Prostate gland (tissue), 2 donors: Measurements from ENCODE around the gene MT1H. TPM values are rescaled to one million over a fixed set of nuclear protein-coding genes. Genes with fewer than 3 reads are reported as not detected.

ENCODE experiments used
- DNase-seq: peaks from one replicate; pipeline ENCODE4 v3.0.0-alpha.2; 2019; ENCODE audit warnings: low spot score
- H3K27ac ChIP-seq, 2 donors: fragments of 200-600 bp; sonication (generic); 2 replicates each; pipeline ENCODE4 v1.5.1; 2017 to 2019
- H3K27me3 ChIP-seq: fragments of 200-600 bp; sonication (generic); replicated peaks from 2 replicates; pipeline ENCODE4 v1.5.1; 2019; ENCODE audit not compliant: insufficient read depth
- H3K36me3 ChIP-seq, 2 donors: fragments of 200-600 bp; sonication (generic); 1 replicate in 1 of 2; 2 replicates in 1 of 2; pipeline versions ENCODE4 v1.5.1 to v1.8.1; 2017 to 2019
- H3K4me1 ChIP-seq: fragments of 200-600 bp; sonication (generic); replicated peaks from 2 replicates; pipeline ENCODE4 v1.5.1; 2019
- H3K4me3 ChIP-seq, 2 donors: fragments of 200-600 bp; sonication (generic); 2 replicates each; pipeline ENCODE4 v1.5.1; 2017 to 2019
- H3K9me3 ChIP-seq: fragments of 200-600 bp; sonication (generic); 2 replicates; pipeline ENCODE4 v1.5.1; 2017
- POLR2A ChIP-seq: fragments of 450-650 bp; IDR thresholded peaks from one replicate; pipeline ENCODE4 v1.6.1; 2016; ENCODE audit warnings: antibody characterized with exemption, mild to moderate bottlenecking
- POLR2AphosphoS5 ChIP-seq: sonication (generic); formaldehyde crosslinking; IDR thresholded peaks from one replicate; pipeline ENCODE4 v1.6.1; 2017; ENCODE audit warnings: antibody characterized with exemption
- WGBS: methylation state at CpG from one replicate; pipeline ENCODE4 v1.1.5; 2018; 5-methylcytosine and 5-hydroxymethylcytosine counted together
- intact Hi-C: fragments of 100-400 bp; cut with DNase I; formaldehyde crosslinking; loops from one replicate; pipeline ENCODE4 v1.14.2; 2022
- total RNA-seq, 2 donors: library from RNA; depleted of rRNA; stranded (reverse); fragments of >200 nt; gene quantifications; one replicate each; pipeline ENCODE4 v1.1.0, GENCODE V29; 2016
- TF ChIP-seq, protein P1 (sequence below), 4 experiments: fragments of 200-600 bp in 2 of 4; fragments of 450-650 bp in 2 of 4; sonication (generic) in 2 of 4; IDR thresholded peaks; 1 replicate in 3 of 4; 2 replicates in 1 of 4; pipeline ENCODE4 v1.5.1; 2016 to 2019; ENCODE audit warnings: antibody characterized with exemption in 4 of 4, mild to moderate bottlenecking in 2 of 4, moderate library complexity in 2 of 4

The MT1H gene
- total RNA-seq, 2 donors from 2014 or later, result 10.5 TPM; not detected in 1

DNA sequence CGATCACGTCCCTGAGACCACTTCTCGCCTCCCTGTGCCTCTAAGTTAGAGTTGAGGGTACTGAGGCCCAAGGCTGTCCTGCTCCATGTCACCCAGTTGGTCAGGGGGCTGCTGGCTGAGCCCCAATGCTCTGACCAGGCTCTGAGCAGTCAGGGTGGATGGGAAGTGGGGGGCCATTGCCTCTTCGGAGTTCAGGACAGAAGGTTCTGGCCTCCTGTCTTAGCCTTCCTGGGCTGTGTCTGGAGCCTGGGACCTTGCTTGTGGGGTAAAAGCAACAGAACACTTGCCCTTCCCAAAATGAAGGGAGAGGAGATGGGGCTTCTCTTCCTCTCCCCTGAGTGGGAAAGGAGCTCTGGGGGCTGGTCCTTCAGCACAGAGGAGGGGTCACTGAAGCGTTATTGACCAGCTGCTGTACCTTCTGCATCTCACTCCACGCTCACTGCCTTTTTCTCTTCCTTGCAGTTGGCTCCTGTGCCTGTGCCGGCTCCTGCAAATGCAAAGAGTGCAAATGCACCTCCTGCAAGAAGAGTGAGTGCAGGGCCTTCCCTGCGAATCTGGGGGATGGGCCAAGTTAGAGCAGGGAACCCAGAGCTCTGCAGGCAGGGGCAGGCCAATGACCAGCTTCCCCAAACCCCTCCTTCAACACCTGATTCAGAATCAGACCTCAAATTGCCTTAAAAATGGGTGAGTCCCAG, 13.2 kb downstream of the MT1H start:
- intact Hi-C loops, result loop anchor here (5.0 kb wide), 1 partner anchor 76 kb away; the partner anchor contains the start of gene MT2A
- DNase-seq, result no peak
- WGBS, result 17% methylated on average over 8 of the region's 8 CpGs
- no peaks in the 10 kb centered on the region for H3K4me1 ChIP-seq
- no peaks in the 10 kb centered on the region for H3K27me3 ChIP-seq
- no peaks in the 10 kb centered on the region for H3K9me3 ChIP-seq
- H3K4me3 ChIP-seq, result peak overlapping the region; percentile 46 to 47
- no peaks in the 10 kb centered on the region for H3K36me3 ChIP-seq
- H3K27ac ChIP-seq, result peak overlapping the region; percentile 62 to 76
- no peak for TF ChIP-seq POLR2A
- no peak for TF ChIP-seq POLR2AphosphoS5
- TF ChIP-seq, protein P1, sequence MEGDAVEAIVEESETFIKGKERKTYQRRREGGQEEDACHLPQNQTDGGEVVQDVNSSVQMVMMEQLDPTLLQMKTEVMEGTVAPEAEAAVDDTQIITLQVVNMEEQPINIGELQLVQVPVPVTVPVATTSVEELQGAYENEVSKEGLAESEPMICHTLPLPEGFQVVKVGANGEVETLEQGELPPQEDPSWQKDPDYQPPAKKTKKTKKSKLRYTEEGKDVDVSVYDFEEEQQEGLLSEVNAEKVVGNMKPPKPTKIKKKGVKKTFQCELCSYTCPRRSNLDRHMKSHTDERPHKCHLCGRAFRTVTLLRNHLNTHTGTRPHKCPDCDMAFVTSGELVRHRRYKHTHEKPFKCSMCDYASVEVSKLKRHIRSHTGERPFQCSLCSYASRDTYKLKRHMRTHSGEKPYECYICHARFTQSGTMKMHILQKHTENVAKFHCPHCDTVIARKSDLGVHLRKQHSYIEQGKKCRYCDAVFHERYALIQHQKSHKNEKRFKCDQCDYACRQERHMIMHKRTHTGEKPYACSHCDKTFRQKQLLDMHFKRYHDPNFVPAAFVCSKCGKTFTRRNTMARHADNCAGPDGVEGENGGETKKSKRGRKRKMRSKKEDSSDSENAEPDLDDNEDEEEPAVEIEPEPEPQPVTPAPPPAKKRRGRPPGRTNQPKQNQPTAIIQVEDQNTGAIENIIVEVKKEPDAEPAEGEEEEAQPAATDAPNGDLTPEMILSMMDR (IDR thresholded peaks at IDR 0.05), result no peak

DNA sequence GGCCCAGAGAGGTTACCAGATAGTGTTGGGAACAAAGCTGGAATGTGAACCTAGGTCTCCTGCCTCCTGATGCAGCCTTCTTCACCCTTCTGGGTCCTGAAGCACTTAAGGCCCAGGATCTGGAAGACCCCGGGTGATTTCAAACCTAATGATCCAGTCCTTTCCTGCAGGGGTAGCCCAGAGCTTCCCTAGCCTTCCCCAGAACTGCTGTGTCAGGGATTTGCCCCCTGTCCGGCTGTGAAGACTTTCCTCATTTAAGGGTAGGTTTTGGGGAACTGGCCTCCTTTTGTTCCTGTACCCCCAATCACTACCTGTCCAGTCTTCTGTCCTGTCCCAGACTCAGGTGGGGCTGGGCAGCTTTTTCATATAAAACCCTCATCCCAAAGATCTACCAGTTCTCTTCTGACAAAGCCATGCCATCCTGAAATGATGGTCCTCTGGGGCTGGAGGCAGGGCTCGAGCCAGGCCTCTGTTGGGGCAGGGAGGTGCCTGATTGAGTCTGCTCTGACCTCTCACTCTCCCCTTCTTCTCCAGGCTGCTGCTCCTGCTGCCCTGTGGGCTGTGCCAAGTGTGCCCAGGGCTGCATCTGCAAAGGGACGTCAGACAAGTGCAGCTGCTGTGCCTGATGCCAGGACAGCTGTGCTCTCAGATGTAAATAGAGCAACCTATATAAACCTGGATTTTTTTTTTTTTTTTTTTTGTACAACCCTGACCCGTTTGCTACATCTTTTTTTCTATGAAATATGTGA, 14.0 kb downstream of the MT1H start:
- H3K27me3 ChIP-seq, result no peaks in the 10 kb centered on the region
- no peaks in the 10 kb centered on the region for H3K9me3 ChIP-seq
- peak overlapping the region; percentile 62 to 76 for H3K27ac ChIP-seq
- no peaks in the 10 kb centered on the region for H3K36me3 ChIP-seq
- 55% methylated on average over 5 of the region's 5 CpGs for WGBS
- DNase-seq, result no peak
- H3K4me3 ChIP-seq, result peak overlapping the region; percentile 46 to 47
- intact Hi-C loops, result loop anchor here (5.0 kb wide), 1 partner anchor 76 kb away; the partner anchor contains the start of gene MT2A
- H3K4me1 ChIP-seq, result no peaks in the 10 kb centered on the region
- TF ChIP-seq POLR2A, result no peak
- TF ChIP-seq, protein P1 (IDR thresholded peaks at IDR 0.05), result no peak
- no peak for TF ChIP-seq POLR2AphosphoS5

DNA sequence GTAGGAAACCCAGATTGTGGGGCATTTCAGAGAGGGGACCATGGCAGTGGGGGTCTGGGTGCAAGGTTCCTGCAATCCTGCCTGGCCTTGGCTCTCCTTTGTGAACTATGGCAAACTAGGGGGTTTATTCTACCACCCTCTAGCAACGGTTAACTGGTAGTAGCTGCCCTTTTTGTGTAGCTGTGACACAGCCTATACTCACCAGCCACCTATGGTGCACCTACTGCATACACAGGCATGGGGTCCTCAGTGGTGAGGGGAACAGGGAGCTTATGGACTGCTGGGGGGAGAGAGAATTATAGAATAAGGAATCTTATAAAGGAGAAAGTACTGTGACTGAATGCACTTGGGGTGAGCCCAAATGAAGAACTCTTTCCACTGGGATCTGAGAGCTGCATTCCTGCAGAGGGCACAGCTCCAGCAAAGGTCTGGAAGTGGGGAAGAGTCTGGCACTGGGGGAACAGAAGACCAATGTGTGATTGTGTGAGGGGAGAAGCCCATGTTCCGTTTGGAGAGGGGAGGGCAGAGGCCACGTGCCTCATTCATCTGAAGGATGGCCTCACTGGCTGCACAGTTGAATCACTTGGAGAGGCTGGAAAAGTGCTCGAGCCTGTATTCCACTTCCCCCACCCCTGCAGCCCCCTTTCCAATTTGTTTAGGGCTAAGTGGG, 14.8 kb downstream of the MT1H start:
- intact Hi-C loops, result loop anchor here (5.0 kb wide), 1 partner anchor 77 kb away; the partner anchor contains the start of gene MT2A
- peak; percentile 16 for DNase-seq
- no peaks in the 10 kb centered on the region for H3K4me1 ChIP-seq
- peak overlapping the region; percentile 62 to 76 for H3K27ac ChIP-seq
- WGBS, result 47% methylated on average over 4 of the region's 4 CpGs
- H3K4me3 ChIP-seq, result peak overlapping the region in 1 of 2 donors; percentile 46
- no peaks in the 10 kb centered on the region for H3K36me3 ChIP-seq
- H3K9me3 ChIP-seq, result no peaks in the 10 kb centered on the region
- no peak for TF ChIP-seq POLR2AphosphoS5
- TF ChIP-seq, protein P1 (IDR thresholded peaks at IDR 0.05), result no peak
- no peak for TF ChIP-seq POLR2A
- H3K27me3 ChIP-seq, result no peaks in the 10 kb centered on the region

DNA sequence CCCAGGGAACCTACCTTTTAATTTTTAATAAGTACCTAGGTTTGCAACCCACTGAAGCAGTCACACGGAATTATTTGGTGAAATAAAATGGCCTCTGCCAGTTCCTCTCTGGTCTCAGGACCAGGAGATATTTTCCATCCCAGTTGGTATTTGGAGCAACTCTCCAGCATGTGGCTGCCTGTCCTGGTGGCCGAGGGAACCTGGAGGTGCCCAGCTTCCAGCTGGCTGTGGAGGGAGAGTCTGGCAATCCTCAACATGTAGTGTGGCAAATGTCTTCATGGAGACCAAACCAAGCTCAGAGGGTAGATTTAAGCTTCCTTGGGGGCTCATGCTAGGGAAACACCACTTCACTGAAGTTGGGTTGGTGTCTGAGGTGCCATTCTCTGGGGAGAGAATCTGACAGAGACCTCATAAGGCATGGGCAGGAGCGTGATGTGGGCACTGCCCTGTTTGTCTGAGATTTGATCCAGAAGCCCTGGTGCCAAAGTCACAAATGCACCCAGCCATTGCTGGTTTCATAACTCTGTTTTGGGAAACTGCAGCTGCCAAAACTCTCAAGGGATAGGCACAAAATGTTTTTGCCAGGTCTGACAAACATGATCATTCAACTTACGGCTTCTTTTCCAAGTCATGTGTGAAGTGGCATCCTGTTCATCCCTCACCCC, 15.4 kb downstream of the MT1H start:
- Histone ChIP-seq H3K9me3 (no peaks in the 10 kb centered on the region), H3K27ac (peak overlapping the region; percentile 62 to 76), H3K4me3 (no peak overlapping the region), H3K4me1 (no peaks in the 10 kb centered on the region), H3K27me3 (no peaks in the 10 kb centered on the region), H3K36me3 (no peaks in the 10 kb centered on the region)
- intact Hi-C loops, result loop anchor here (5.0 kb wide), 1 partner anchor 78 kb away; the partner anchor contains the start of gene MT2A
- peak; percentile 74 for DNase-seq
- 45% methylated on average over 4 of the region's 4 CpGs for WGBS
- TF ChIP-seq POLR2AphosphoS5, result peak; percentile 57
- TF ChIP-seq, protein P1 (IDR thresholded peaks at IDR 0.05), result no peak
